Suprapubic skin (tissue), 4 donors: Measurements from ENCODE around the gene ZNF276. TPM values are rescaled to one million over a fixed set of nuclear protein-coding genes. Genes with fewer than 3 reads are reported as not detected.
"Not testable (repeated sequence)": the region's sequence is repeated elsewhere in the genome, so short reads cannot be mapped to it uniquely, and the experiment has no call there.

Experiments used
- DNase-seq, 2 donors: peaks; one replicate each; pipeline ENCODE4 v3.0.0-alpha.2; 2019; ENCODE audit warnings: low spot score in 2 of 2
- H3K27ac ChIP-seq: fragments of 200-600 bp; sonication (generic); one replicate; pipeline ENCODE4 v1.5.1; 2019
- H3K27me3 ChIP-seq: fragments of 200-600 bp; sonication (generic); one replicate; pipeline ENCODE4 v1.5.1; 2019
- H3K36me3 ChIP-seq: fragments of 200-600 bp; sonication (generic); one replicate; pipeline ENCODE4 v1.5.1; 2019
- H3K4me1 ChIP-seq: fragments of 200-600 bp; sonication (generic); one replicate; pipeline ENCODE4 v1.5.1; 2019
- H3K4me3 ChIP-seq: fragments of 200-600 bp; sonication (generic); one replicate; pipeline ENCODE4 v1.5.1; 2019; ENCODE audit warnings: mild to moderate bottlenecking
- H3K9me3 ChIP-seq: fragments of 200-600 bp; sonication (generic); one replicate; pipeline ENCODE4 v1.5.1; 2019
- CTCF ChIP-seq, 2 donors: fragments of 200-600 bp in 1 of 2; fragments of 450-650 bp in 1 of 2; sonication (generic) in 1 of 2; IDR thresholded peaks; one replicate each; pipeline ENCODE4 v1.5.1; 2016 to 2019; ENCODE audit warnings: antibody characterized with exemption in 2 of 2, mild to moderate bottlenecking in 1 of 2, moderate library complexity in 1 of 2
- EP300 ChIP-seq: sonication (generic); formaldehyde crosslinking; IDR thresholded peaks from one replicate; pipeline ENCODE4 v1.6.1; 2017; ENCODE audit warnings: antibody characterized with exemption
- POLR2A ChIP-seq, 2 donors: fragments of 450-650 bp; IDR thresholded peaks; one replicate each; pipeline ENCODE4 v1.6.1; 2017; ENCODE audit warnings: antibody characterized with exemption in 2 of 2, mild to moderate bottlenecking in 2 of 2, moderate library complexity in 2 of 2
- POLR2AphosphoS5 ChIP-seq, 3 donors: sonication (generic); formaldehyde crosslinking; IDR thresholded peaks; one replicate each; pipeline ENCODE4 v1.6.1; 2017; ENCODE audit warnings: antibody characterized with exemption in 3 of 3
- WGBS: methylation state at CpG from one replicate; pipeline ENCODE4 v1.1.5; 2018; 5-methylcytosine and 5-hydroxymethylcytosine counted together
- total RNA-seq, 4 donors: library from RNA; depleted of rRNA; stranded (reverse); fragments of >200 nt; gene quantifications; one replicate each; pipeline ENCODE4 v1.1.0, GENCODE V29; 2016

Gene ZNF276
- total RNA-seq, 4 donors from 2014 or later: 39.8 to 106 (median 46.0) TPM

GRCh38 chr16:89765292-89765830 is 44.0 kb downstream of the ZNF276 start:
- TF ChIP-seq POLR2A (IDR thresholded peaks at IDR 0.05) (no peak), POLR2AphosphoS5 (IDR thresholded peaks at IDR 0.05) (no peak), EP300 (no peak), CTCF (IDR thresholded peaks at IDR 0.05) (no peak)
- H3K27ac ChIP-seq: no peak overlapping the region
- no peaks in the 10 kb centered on the region for H3K27me3 ChIP-seq
- no peaks in the 10 kb centered on the region for H3K4me1 ChIP-seq
- peaks cover 2% of the 10 kb centered on the region for H3K36me3 ChIP-seq
- no peaks in the 10 kb centered on the region for H3K9me3 ChIP-seq
- H3K4me3 ChIP-seq: peak overlapping the region; percentile 3
- DNase-seq: no peak
- WGBS: 89% methylated on average over 7 of the region's 10 CpGs

- Histone ChIP-seq H3K27ac (no peak overlapping the region), H3K4me1 (no peaks in the 10 kb centered on the region), H3K27me3 (no peaks in the 10 kb centered on the region), H3K9me3 (no peaks in the 10 kb centered on the region), H3K4me3 (no peak overlapping the region), H3K36me3 (peaks cover 12% of the 10 kb centered on the region)
- 93% methylated on average over 13 of the region's 16 CpGs for WGBS
- no peak for TF ChIP-seq CTCF (IDR thresholded peaks at IDR 0.05)
- no peak for DNase-seq
These were observed 49.0 kb downstream of the ZNF276 start for GRCh38 chr16:89770367-89770766.

GRCh38 chr16:89775223-89775622 is 53.9 kb downstream of the ZNF276 start:
- H3K36me3 ChIP-seq: peaks cover 11% of the 10 kb centered on the region
- WGBS: 97% methylated on average over 11 of the region's 13 CpGs

GRCh38 chr16:89778211-89778610 is 56.9 kb downstream of the ZNF276 start:
- H3K27ac ChIP-seq, H3K4me1 ChIP-seq, H3K36me3 ChIP-seq, H3K9me3 ChIP-seq, H3K4me3 ChIP-seq, DNase-seq, H3K27me3 ChIP-seq: not testable (repeated sequence)
- WGBS: 87% methylated on average over 5 of the region's 5 CpGs

More at GRCh38 chr16:89775223-89775622, 53.9 kb downstream of the ZNF276 start:
- no peak for DNase-seq
- Histone ChIP-seq H3K27ac (no peak overlapping the region), H3K4me1 (no peaks in the 10 kb centered on the region), H3K27me3 (no peaks in the 10 kb centered on the region), H3K9me3 (no peaks in the 10 kb centered on the region), H3K4me3 (no peak overlapping the region)
- TF ChIP-seq POLR2A (IDR thresholded peaks at IDR 0.05) (no peak), EP300 (no peak), CTCF (IDR thresholded peaks at IDR 0.05) (no peak), POLR2AphosphoS5 (IDR thresholded peaks at IDR 0.05) (no peak)

- Histone ChIP-seq H3K9me3 (no peaks in the 10 kb centered on the region), H3K4me3 (no peak overlapping the region), H3K27ac (no peak overlapping the region), H3K27me3 (no peaks in the 10 kb centered on the region), H3K36me3 (peaks cover 4% of the 10 kb centered on the region), H3K4me1 (no peaks in the 10 kb centered on the region)
- no peak for TF ChIP-seq POLR2AphosphoS5 (IDR thresholded peaks at IDR 0.05)
- TF ChIP-seq POLR2A (IDR thresholded peaks at IDR 0.05): no peak
- TF ChIP-seq CTCF (IDR thresholded peaks at IDR 0.05): no peak
- TF ChIP-seq EP300: no peak
- DNase-seq: no peak
- 88% methylated on average over 13 of the region's 13 CpGs for WGBS
These were observed 58.0 kb downstream of the ZNF276 start for GRCh38 chr16:89779231-89779908.

GRCh38 chr16:89779909-89780305 is 58.6 kb downstream of the ZNF276 start:
- 97% methylated on average over 6 of the region's 6 CpGs for WGBS
- TF ChIP-seq POLR2AphosphoS5 (IDR thresholded peaks at IDR 0.05): no peak
- no peak for TF ChIP-seq CTCF (IDR thresholded peaks at IDR 0.05)
- DNase-seq: no peak
- H3K4me1 ChIP-seq: no peaks in the 10 kb centered on the region
- H3K27ac ChIP-seq: no peak overlapping the region
- H3K36me3 ChIP-seq: peaks cover 4% of the 10 kb centered on the region
- H3K9me3 ChIP-seq: no peaks in the 10 kb centered on the region
- no peaks in the 10 kb centered on the region for H3K27me3 ChIP-seq
- H3K4me3 ChIP-seq: no peak overlapping the region
